Measurements from ENCODE around the gene C2CD4C.
"Not testable (repeated sequence)": the region's sequence is repeated elsewhere in the genome, so short reads cannot be mapped to it uniquely, and the experiment has no call there.

C2CD4C gene, protein sequence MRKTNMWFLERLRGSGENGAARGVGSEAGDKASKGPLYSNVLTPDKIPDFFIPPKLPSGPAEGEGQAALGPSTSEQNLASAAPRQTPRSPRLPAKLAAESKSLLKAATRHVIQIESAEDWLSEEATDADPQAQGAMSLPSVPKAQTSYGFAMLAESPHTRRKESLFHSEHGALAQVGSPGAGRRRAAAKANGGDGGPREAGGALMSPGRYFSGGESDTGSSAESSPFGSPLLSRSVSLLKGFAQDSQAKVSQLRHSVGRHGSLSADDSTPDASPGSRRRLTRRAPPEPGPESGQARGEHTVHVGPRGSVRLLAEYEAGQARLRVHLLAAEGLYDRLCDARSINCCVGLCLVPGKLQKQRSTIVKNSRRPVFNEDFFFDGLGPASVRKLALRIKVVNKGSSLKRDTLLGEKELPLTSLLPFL

DNA sequence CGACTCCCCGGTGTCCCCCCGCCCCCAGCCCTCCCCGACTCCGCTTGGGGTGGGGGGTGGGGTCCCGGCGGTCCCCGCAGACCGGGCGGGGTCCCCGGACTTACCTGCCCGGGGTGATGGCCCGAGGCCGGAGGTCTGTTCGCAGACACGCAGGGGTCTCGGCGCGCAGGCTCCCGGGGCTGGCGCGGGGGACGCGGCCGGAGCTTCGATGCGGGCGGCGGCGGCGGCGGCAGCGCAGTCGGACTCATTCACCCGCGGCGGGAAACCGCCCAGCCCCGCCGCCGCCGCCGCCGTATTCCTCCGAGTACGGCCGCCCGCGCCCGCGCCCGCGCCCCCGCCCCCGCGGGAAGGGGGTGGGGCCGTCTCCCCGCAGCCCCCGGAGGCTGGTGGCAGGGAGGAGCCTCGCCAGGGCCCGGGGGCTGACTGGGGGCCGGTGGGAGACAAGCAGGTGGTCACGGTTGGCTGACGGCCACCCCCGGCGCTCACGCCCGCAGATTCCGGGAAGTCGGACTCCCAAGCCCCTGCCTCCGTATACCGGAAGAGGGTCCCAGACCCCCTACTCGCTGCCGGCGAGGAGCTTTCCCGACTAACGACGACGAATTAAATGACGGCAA is at the start of gene C2CD4C:
Gene C2CD4C (minus strand): TSS at position 246 of the 614 bp plus-strand sequence. CDS start 786 bp downstream, outside the sequence.
- DNase-seq (ENCODE audit: low read depth), result no peak

DNA sequence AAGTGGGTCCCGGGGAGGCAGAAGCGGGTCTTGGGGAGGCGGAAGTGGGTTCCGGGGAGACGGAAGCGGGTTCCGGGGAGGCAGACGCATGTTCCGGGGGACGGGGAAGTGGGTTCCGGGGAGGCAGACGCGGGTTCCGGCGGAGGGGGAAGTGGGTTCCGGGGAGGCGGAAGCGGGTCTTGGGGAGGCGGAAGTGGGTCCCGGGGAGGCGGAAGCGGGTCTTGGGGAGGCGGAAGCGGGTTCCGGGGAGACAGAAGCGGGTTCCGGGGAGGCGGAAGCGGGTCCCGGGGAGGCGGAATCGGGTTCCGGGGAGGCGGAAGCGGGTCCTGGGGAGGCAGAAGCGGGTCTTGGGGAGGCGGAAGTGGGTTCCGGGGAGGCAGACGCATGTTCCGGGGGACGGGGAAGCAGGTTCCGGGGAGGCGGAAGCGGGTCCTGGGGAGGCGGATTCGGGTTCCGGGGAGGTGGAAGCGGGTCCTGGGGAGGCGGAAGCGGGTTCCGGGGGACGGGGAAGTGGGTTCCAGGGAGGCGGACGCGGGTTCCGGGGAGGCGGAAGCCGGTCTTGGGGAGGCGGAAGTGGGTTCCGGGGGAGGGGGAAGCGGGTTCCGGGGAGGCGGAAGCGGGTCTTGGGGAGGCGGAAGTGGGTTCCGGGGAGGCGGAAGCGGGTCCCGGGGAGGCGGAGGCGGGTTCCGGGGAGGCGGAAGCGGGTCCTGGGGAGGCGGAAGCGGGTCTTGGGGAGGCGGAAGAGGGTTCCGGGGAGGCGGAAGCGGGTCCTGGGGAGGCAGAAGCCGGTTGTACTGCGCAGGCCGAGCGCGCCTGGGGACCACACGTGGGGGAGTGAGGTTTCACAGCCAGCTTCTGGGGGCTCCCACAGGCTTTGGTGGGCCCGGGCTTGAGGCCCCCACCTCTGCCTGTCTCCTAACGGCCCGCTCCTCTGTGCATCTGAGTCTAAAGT is 49.4 kb upstream of the C2CD4C start:
- no peak for DNase-seq (ENCODE audit: low read depth)

DNA sequence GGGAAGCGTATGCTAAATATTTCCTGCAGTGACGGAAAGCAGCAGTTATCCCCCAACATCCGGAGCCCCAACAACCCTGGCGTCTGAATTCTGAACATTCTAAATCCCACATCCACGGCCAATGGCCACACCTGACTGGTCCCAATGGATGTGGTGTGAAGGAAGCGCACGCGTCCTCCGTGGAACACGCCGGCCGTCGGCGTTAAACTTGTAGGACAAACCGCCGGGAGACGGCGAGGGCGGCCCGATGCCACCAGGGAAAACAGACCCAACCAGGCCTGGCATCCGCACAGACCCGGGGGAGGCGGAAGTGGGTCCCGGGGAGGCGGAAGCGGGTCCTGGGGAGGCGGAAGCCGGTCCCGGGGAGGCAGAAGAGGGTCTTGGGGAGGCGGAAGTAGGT is 48.7 kb upstream of the C2CD4C start:
- no peak for DNase-seq (ENCODE audit: low read depth)

DNA sequence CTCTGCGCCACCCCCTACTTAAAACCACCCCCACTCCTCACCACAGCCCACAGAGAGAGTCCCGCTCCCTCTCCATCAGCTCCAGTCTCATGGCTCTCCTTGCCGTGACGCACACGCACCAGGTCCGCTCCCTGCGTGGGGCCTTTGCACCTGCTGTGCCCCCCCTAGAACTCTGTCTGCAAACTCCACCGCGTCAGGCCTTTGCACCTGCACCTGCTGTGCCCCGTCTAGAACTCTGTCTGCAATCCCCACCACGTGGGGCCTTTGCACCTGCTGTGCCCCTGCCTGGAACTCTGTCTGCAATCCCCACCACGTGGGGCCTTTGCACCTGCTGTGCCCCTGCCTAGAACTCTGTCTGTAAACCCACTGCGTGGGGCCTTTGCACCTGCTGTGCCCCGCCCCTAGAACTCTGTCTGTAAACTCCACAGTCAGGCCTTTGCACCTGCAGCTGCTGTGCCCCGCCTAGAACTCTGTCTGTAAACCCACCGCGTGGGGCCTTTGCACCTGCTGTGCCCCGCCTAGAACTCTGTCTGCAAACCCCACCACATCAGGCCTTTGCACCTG is 47.7 kb upstream of the C2CD4C start:
- DNase-seq (ENCODE audit: low read depth), result no peak

DNA sequence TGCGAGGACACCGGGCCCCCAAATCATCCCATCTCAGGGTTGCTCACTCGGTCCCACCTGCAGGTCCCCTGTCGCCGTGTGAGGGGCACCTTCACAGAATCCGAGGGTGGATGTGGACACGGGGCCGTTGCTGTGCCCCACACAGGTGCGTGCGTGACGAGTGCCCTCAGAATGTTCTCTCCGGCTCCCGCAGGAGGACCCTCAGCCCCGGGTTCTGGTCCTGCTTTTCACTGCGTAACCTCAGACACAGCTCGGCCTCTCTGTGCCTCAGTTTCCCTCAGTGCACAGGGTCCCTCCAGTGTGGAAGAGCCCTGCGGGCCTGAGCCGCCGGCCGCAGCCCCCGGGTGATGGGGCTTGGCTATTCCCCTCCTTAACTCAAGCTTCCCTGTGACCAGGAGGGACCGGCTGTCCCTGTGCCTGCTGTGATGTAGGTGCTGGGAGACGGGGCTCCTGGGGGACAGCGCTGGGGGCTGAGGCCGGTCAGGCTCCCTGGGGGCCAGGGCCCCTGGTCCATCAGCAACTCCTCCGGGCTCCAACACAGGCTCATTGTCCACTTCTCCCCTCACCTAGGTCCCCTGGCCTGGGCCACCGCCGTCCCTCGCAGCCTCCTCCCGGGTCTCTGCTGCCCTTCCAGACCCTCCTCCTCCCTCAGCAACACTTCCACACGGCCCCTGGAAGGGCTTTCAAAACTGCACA is 47.1 kb upstream of the C2CD4C start:
- DNase-seq (ENCODE audit: low read depth), result no peak

DNA sequence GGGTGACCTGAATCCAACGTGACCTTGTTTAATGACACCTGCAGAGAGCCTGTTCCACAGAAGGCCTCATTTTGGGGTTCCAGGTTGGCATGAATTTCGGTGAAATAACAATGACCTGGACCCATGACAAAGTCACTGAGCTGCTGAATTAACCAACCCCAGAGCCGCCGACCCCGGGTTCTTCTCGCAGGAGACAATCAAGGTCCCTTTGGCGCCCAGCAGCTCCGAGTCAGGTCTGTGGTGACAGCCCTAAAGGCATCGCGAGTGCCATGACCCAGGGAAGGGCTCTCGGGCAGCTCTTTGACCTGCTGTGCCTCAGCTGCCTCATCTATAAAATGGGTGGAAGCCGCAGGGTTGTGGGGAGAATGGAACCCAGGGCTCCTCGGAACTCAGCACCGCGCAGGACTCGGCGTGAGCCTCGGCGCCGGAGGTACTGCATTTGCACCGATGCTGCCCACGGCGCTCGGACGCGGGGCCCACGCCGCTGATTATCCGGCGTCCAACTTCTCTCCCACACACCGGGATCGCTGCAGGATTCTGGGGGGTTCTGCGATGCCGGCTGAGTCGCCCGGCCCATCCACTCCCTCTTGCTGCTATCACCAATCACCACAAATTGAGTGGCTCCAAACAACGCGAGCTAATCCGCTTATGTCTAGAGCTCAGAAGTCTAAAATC is 46.2 kb upstream of the C2CD4C start:
- DNase-seq (ENCODE audit: low read depth), result no peak

DNA sequence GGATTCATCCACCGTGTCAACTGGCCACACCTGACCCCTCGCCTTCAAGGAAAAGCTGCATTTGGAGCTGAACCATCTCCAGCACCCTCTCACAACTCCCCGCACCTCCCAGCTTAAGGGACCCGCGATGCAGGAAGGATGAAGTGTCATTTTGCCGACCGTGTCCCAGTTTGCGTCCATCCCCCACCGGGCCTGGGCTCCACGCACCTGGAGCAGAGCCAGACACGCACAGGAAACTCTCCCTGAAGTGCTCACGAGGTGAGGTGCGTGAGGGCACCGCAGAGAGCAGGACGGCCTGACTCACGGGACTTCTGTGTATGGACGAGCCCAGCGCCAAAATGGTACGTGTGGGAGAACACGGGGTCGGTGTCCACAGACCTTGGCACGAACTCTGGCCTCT is 44.7 kb upstream of the C2CD4C start:
- DNase-seq (ENCODE audit: low read depth), result no peak

DNA sequence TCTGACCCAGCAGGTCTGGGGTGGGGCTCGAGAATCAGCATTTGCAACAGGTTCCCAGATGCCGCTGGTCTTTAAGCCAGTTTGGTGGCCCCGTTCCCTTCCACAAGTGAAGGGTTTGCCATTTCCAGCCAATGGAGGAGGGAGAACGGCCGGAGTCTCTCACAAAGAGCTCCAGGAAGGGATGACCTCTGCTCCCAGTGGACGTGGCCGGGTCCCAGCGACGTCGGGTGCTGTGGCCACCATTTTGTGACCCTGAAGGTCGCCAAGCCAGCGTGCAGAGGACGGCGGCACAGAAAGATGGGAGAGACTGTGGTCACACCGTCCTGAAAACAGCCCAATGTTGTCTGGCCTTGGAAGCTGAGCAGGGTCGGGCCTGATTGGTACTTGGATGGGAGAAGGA is 43.9 kb upstream of the C2CD4C start:
- no peak for DNase-seq (ENCODE audit: low read depth)

DNA sequence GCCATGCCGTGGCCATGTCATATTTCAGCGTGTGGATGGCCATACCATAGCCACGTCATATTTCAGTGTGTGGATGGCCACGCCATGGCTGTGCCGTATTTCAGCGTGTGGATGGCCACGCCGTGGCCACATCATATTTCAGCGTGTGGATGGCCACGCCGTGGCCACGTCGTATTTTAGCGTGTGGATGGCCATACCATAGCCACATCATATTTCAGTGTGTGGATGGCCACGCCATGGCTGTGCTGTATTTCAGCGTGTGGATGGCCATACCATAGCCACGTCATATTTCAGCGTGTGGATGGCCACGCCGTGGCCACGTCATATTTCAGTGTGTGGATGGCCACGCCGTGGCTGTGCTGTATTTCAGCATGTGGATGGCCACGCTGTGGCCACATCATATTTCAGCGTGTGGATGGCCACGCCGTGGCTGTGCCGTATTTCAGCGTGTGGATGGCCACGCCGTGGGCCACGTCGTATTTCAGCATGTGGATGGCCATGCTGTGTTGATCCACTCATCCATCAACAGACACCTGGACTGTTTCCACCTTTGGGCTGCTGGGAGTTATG is 42.0 kb upstream of the C2CD4C start:
- not testable (repeated sequence) for DNase-seq (ENCODE audit: low read depth)

DNA sequence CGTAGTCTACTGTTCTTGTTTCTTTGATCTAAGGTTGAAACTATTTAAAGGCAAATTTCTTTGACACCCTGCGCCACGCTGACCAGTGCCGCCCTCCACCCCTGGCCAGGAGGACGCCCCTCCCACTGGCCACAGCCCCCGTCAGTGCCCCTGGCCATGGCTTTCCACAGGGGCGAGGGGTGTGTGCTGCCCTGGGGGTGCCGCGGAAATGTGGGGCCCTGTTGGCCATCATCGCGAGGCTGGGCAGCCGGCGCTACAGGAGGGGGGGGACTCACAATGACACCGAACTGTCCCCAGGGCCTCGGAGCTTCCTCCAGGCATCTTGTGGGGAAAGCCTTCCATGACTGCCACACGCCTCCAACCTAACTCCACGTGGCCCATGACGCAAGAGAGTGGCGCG is 41.0 kb upstream of the C2CD4C start:
- DNase-seq (ENCODE audit: low read depth), result no peak

DNA sequence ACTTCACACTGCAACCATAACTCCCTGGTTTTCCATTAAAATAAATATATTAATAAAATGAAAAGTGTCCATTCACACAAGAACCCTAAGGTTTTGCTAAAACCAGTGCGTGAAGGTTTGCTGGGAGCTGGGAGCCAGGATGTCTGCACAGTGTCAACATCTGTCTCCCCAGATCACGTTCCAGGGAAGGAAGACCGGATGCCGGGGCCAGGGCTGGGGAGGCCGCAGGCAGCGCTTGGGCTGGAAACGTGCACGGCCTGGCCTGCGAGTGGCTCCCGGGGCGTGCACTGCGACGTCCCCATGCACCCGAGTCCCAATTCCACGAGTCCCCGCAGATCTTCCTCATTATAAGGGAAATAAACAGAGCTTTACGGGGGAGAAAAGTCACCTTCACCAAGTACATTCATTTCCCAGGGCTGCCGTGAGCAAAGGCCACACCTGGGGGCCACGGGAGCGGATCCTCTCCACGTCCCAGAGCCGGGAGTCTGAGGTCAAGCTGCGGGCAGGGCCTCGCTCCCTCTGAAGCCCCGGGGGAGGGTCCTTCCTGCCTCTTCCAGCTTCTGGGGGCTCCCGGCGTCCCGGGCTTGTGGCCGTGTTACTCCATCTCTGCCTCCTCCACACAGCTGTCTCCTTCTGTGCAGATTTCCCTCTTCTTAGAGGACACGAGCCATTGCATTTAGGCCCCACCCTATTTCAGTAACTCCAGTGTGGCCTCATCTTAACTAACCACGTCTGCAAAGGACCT is 39.0 kb upstream of the C2CD4C start:
- no peak for DNase-seq (ENCODE audit: low read depth)

DNA sequence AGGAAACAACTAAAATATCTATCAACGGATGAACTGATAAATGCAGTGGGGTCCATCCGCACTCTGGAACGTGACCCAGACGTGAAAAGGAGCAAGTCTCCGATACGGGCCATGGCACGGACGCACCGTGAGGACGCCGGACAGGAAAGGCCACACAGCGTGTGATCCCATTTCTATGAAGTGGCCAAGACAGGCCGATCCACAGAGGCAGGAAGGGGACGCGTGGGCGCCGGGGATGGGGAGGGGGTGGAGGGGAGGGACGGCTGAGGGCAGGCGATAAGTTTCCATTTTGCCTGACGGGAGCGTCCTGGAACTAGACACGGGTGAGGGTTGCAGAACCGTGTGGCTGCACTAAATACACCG is 38.1 kb upstream of the C2CD4C start:
- DNase-seq (ENCODE audit: low read depth), result no peak

DNA sequence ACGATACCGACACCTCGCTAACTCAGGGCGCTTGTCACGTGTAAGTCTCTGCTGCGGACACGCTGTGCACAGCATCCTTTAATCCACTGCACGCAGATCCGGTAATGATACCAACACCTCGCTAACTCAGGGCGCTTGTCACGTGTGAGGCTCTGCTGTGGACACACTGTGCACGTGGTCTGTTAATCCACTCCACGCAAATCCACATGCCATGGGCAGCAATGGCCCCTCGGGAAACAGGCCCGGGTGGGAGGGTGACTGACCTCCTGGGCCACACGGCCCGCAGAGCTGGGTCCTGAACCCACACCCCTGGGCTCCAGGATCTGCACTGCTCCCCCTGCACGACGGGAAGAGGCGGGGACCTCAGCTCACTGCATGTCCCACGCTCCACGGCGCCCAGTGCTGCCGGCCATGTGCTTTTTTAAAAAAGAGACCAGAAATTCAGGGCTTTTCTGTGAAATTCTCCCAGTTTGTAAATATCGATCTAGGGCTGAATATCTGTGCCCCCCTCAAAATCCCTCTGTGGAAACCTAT is 35.8 kb upstream of the C2CD4C start:
- DNase-seq (ENCODE audit: low read depth), result no peak

DNA sequence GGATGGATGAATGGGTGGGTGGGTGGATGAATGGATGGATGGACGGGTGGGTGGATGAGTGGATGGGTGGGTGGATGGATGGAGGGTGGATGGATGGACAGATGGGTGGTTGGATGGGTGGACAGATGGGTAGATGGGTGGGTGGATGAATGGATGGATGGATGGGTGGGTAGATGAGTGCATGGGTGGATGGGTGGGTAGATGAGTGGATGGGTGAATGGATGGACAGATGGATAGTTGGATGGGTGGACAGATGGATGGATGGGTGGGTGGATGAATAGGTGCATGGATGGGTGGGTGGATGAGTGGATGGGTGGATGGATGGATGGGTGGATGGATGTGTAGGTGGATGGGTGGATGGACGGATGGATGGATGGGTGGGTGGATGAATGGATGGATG is 34.1 kb upstream of the C2CD4C start:
- DNase-seq (ENCODE audit: low read depth), result no peak

DNA sequence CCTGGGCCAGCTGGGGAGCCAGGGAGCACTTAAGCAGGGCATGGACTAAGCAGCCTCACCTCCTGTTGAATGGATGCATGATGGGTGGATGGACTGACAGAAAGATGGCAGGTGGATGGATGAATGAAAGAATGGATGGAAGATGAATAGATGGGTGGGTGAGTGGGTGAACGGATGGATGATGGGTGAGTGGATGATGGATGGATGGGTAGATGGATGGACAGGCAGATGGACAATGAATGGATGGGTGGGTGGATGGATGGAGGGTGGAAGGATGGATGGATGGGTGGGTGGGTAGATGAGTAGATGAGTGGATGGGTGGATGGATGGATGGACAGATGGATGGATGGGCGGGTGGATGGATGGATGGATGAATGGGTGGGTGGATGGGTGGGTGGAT is 33.1 kb upstream of the C2CD4C start:
- DNase-seq (ENCODE audit: low read depth), result no peak

DNA sequence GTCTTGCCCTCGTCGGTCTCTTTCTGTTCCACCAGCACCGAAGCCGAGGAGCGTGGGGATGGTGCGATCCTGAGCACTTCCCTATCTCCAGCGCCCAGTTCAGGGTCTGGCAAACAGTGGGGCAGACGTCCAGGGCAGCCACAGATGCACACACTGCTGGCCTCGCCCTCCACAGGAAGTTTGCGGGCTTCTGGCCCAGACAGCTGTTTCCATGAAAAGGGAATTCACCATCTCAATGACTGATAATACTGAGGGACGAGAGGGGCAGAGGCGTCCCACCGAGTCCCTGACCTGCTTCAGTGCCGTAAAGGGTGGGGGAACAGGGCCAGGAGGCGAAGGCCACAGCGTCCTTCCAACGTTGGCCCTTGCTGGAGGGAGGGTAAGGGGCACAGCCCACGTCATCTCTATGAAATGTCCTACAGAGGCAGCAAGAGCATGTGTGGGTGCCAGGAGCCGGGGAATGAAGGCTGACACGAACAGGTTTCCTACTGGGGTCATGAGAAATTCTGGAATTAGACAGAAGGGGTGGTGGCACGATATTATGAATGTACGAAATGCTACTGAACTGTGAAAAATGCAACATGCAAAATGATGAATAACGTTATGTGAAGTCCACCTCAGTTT is 32.4 kb upstream of the C2CD4C start:
- DNase-seq (ENCODE audit: low read depth), result no peak

DNA sequence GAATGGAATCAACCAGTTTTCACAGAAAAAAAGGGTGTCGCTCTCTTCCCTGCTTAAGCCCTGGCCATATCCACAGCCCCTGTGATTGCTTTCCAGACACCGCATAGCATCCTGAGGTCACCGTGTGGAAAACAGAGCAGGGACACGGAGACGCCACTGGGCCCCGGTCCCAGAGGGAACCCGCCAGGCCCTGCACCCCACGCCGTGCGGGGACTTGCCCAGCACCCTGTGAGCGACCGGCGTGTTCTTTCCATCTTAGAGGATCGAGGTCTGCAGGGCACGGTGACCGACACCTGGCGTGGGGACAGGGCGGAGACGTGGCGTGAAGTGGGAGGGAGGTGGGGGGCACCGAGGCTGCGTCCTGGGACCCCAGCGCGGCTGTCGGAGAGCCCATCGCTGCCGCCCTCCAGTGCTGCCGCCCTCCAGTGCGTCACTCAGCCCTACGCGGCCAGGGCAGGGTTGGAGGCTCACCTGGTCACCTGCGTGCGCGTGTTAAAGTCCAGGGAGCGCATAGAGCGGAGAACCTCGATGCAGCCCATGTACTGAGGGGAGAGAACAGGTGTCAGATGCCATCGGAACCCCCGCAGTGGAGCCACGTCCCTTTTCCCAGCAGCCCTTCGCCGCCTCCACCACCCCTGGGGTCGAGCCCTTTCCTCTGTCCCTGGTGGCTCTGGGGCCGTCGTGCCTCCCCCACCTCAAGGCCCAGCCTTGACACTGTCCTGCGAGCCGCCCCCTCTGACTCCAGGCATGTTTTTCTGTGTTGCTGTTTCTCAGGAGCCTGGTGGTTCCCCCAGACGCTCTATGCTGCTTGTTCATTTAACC is 31.7 kb upstream of the C2CD4C start:
- no peak for DNase-seq (ENCODE audit: low read depth)

DNA sequence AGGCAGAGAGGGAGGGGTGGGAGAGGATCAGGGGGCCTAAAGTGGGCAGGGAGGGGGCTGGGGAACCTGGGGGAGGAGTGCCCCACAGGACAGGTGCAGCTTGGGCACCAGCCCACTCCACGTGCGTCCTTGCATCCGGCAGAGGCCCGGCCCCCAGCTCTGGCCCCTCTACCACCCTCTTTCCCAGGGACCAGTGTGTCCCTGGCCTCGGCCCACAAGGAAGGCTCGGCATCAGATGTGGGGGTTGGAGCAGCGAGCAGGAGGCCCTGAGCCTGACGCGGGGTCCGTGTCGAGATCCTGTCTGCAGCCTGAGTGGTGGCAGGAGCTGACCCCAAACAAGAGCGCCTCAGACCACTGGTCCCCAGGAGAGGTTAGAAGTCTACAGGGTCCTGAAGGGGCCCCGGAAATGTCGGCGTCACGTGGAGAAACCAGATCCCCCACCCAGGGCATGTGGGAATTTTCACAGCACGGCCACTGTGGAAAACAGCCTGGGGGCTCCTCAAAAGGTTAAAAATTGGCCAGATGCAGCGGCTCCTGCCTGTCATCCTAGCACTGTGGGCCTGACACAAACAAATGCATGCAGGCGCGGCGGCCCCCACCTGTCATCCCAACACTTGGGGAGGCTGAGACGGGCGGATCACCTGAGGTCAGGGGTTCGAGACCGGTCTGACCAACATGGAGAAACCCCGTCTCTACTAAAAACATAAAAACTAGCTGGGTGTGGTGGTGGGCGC is 30.4 kb upstream of the C2CD4C start:
- no peak for DNase-seq (ENCODE audit: low read depth)
